NCI-H146 treated with DMSO at 0.1 percent for 48 hours (cell line): Measurements from ENCODE around the gene MAVS.
A peak's percentile ranks its signal among the peaks of the same experiment; 100 is the strongest.
"Not testable (repeated sequence)": the region's sequence is repeated elsewhere in the genome, so short reads cannot be mapped to it uniquely, and the experiment has no call there.

Experiments used
- DNase-seq: peaks from one replicate; lab custom pipeline; 2025; ENCODE audit not compliant: unreplicated experiment; lab: John Stamatoyannopoulos, UW

The MAVS gene

DNA sequence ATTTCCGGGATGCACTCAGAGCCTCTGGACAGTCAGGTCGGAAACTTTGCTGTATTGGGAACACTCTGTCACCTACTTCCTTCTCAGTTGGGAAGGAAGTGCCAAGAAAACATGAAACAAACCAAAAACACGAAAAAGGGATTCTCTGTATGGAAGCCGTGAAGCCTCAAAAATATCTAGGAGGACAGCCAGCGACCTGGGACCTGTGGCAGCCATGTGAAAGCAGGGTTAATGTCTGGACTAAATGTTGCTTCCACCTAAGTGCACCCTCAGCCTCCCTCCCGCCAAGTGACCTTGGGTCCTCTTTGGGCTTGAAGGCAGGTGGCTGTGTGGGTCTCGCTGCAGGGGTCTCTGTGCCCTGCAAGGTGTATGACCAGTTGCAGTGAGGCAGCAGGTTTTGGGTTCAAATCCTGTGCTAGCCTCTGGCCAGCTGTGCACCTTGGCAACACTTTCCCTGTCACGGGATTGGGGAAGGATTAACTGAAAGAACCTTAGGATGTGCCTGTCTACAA is 851 bp downstream of the MAVS start:
- DNase-seq, result no peak

- DNase-seq, result no peak
These were observed 1.9 kb downstream of the MAVS start for GRCh38 chr20:3848565-3848964.

DNA sequence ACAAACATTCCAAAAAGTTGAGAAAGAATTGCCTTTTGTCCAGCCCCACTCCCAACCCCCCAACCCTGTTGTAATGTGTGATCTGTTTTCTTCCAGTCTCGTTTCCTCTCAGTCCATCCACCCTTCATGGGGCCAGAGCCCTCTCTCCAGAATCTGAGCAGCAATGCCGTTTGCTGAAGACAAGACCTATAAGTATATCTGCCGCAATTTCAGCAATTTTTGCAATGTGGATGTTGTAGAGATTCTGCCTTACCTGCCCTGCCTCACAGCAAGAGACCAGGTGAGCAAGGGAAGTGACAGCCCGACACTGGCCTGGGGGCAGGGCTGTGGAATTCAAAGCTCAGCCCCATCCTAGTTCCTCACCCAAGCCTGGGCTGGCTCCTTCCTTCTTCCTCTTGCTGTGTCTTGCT is 7.8 kb downstream of the MAVS start:
- no peak for DNase-seq

DNA sequence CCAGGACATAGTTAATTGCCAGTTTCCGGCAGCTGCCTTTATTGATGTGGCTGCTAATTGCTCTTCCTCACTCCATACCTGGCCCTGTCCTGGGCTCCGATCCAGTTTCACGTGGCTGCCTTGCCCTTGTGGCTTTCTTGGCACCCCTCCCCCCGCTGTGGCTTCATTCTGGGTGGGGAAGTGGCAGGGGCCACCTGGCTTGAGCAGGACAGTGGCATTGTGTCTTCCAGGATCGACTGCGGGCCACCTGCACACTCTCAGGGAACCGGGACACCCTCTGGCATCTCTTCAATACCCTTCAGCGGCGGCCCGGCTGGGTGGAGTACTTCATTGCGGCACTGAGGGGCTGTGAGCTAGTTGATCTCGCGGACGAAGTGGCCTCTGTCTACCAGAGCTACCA is 10.8 kb downstream of the MAVS start:
- DNase-seq, result peak; percentile 93

GRCh38 chr20:3858689-3859088 is 12.1 kb downstream of the MAVS start:
- DNase-seq, result no peak

DNA sequence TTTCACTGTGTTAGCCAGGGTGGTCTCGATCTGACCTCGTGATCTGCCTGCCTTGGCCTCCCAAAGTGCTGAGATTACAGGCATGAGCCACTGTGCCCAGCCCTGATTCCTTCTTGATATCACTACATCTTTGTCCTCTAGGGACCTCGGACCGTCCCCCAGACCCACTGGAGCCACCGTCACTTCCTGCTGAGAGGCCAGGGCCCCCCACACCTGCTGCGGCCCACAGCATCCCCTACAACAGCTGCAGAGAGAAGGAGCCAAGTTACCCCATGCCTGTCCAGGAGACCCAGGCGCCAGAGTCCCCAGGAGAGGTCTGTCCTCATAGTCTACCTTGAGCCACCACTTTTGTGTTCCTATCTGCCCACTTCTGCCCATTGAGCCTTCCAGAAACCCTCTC is 14.6 kb downstream of the MAVS start:
- no peak for DNase-seq

GRCh38 chr20:3862333-3862732 is 15.7 kb downstream of the MAVS start:
- no peak for DNase-seq

DNA sequence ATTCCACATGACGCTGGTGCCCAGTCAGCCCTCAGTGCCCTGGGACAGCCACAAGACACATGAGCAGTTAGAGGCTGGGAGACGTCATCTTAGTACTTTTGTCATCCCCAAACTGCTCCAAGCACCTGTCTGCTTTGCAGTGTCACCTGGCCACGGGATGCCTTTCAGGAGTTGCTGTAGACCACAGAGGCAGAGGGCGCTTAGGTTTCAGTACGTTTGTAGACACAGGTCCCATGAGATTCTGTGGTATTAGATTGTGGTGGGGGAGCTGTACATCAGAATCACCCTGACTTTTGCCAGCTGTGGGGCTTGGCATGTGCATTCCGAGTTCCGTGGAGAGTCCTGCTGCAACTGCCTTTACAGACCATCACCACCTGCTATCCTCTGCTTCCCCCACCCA is 16.7 kb downstream of the MAVS start:
- no peak for DNase-seq

- DNase-seq, result no peak
These were observed 17.9 kb downstream of the MAVS start for GRCh38 chr20:3864518-3864917.

DNA sequence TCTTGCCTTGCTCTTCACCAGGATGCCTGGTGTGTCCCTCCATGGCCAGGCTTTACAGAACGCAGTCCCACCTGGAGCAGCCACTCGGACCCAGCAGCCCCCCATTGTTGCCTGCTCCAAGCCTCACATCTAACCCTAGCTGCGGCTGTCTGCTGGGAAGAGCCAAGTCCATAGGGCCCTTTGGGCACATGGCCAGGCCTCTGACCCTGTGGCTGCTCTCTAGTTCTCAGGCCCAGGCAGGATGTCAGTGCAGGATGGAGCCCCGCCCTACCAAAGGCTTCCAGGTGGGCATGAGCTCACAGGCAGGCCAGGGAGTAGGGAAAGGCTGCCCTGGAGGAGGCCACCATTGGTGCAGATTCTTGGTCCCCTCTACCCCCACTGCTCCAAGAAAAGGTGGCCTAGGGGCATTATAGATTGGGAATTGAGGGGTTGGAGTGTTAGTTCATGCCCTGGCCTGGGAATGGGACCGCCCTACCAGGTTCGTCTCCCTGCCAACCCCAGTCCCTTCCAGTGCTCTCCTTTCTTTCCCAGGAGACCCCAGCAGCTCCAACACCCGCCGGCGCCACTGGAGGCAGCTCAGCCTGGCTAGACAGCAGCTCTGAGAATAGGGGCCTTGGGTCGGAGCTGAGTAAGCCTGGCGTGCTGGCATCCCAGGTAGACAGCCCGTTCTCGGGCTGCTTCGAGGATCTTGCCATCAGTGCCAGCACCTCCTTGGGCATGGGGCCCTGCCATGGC is 18.7 kb downstream of the MAVS start:
- DNase-seq, result no peak

- DNase-seq, result no peak
These were observed 19.3 kb downstream of the MAVS start for GRCh38 chr20:3865887-3866407.

DNA sequence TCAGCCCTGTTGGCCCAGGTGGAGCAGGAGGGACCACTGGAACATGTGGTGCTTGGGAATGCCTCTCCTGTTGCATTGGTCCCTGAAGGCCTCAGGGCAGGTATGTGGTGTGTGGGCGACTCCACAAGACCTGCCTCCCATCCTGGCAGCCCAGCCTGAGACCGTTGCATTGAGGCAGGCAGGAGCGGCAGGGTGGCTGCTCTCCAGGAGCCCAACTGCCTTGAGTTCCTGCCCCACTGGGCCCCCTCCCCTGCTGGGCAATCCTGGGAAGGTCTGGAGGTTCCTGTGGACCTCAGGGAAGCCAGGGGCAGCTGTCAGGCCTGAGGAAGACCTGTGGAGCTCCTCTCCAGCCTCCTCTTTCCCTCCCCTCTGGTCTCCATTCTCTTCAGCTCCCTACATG is 19.8 kb downstream of the MAVS start:
- no peak for DNase-seq

DNA sequence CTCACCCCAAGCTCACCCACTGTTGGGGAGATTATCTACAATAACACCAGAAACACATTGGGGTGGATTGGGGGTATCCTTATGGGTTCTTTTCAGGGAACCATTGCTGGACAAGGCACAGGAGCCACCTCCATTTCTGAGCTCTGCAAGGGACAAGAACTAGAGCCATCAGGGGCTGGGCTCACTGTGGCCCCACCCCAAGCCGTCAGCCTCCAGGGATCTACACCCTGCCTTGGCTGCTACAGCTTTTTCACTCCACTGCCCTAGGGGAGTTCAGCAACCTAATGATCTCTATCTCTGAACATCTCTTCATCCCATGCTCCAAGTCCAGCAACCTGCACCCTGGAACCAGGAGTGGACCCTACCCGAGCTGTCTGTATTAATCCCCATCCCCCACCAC is 21.2 kb downstream of the MAVS start:
- DNase-seq, result no peak

DNA sequence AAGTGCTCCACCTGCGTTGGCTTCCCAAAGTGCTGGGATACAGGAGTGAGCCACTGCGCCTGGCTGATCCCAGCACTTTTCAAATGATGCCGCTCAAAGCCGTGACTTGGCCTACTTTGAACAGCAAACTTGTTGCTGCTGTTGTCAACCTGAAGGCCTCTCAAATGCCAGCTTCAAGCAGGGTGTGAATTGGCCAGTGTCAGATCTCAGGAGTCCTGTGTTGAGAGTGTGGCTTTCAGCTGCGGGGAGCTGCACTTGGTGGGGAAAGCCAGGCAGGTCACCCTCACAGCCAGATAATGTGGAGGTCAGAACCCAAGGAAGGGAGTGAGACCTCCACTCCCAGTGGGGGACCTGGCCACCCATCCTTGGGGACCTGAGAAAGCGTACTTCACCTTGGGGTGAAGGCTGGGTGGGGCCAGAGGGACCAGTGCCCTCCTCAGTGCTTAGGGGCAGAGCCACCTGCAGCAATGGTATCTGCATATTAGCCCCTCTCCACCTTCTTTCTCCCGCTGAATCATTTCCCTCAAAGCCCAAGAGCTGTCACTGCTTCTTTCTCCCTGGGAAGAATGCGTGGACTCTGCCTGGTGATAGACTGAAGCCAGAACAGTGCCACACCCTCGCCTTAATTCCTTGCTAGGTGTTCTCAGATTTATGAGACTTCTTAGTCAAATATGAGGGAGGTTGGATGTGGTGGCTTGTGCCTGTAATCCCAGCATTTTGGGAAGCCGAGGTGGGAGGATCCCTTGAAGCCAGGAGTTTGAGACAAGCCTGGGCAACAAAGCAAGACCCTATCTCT is 23.4 kb downstream of the MAVS start:
- no peak for DNase-seq

DNA sequence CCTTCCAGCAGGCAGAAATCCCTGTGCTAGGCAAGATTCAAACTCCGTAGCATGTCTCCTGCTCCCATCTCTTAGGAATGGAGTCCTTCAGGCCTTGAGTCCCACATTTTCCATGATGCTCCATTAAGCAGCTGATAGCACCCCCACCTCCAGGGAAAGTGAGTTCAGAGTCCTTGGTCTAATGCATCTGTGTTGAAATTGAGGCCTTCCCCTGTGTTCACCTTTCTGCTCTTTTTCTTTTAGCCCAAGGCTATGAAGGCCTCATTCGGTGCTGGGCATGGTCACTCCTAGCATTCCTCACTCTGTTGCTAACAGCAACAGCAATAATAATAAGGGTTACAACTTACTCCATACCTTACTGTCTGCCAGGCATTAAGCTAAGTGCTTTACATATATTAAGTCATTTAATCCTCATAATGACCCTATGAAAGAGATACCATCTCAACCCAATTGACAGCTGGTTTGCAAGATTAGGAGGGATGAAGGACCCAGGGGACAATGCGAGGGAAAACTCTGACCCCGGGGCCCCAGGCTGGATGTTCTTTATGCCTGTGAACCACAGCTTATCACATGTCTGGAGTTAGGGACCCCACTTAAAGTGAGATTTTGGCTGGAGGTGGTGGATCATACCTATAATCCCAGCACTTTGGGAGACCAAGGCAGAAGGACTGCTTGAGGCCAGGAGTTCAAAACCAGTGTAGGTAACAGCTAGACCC is 25.1 kb downstream of the MAVS start:
- no peak for DNase-seq

DNA sequence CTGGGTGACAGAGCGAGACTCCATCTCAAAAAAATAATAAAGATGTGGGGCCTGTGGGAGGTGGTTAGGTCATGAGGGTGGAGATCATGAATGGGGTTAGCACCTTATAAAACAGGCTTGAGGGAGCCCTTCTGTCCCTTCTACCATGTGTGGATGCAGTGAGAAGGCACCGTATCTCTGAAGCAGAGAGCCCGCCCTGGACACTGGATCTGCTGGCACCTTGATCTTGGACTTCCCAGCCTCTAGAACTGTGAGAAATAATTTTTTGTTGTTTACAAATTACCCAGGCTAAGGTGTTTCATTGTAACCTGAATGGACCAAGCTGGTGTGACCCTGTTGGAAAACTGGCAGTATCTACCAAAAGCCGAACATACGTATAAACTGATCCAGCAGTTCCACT is 26.9 kb downstream of the MAVS start:
- no peak for DNase-seq

DNA sequence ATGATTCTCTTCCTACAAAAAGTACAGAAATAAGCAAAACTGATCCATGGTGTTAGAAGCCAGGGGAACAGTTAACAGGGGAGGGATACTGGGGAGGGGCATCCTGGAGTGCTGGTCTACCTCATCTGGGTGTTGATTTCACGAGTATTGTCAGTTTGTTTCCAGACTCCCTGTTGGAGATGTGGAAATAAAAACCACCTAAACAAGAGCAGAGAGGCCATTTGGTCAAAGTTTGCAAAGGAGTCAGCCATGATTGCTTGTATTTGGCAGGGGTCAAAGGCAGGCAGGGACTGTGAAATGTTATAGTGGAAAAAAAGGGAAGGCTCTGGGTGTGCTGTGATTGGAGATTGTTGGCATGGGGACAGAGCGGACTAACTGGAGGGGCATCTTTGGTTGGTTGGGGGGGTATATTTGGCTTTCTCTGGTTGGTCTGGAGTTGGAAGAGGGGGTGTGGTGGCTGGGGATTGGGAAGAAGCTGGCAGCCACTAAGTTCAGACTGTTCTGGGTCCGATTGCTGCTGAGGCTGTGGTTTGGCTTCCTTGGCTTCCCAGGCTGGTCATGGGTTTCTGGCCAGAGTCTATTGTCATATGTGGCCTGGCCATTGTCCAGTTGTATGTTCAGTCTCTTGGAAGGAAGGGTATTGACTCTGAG is 27.7 kb downstream of the MAVS start:
- DNase-seq, result no peak

DNA sequence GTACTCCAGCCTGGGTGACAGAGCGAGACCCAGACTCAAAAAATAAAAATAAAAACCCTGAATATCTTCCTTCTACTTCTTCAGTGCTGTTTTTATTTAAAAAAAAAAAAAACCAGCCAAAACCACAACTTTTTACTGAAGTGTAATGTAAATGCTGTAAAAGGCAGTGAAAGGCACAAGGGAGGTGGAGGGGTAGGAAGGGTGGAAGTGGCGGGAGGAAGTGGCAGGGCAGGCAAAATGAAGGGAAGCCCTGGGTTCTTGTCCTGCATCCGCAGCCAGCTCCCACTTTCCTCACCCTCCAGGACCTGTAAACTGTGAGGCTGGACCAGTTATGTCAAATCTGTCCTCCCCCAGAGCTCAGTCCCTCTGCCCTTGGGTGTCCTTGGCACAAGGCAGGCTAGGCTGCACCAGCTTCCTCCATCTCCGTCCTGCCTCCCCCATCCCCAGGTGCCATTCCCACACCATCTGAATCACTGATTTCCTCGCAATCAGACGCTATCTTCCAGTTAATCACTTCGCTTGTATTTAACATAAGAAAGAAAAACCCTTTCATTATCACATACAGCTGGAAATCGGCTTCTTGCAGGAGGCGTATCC is 28.8 kb downstream of the MAVS start:
- DNase-seq, result no peak

- no peak for DNase-seq
These were observed 29.4 kb downstream of the MAVS start for GRCh38 chr20:3876000-3876399.

- DNase-seq, result no peak
These were observed 30.0 kb downstream of the MAVS start for GRCh38 chr20:3876676-3877075.

DNA sequence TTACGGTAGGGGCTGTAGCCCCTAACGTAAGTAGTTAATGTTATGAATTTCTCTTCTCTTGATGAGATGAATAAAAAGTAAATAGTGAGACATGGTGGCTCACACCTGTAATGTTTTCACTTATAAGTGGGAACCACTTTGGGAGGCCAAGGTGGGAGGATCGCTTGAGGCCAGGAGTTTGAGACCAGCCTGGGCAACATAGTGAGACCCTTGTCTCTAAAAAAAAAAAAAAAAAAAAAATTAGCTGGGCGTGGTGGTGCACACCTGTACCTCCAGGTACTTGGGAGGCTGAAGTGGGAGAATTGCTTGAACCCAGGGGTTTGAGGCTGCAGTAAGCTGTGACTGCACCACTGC is 32.3 kb downstream of the MAVS start:
- DNase-seq, result not testable (repeated sequence)
